ENCODE results near the gene ATL3. TPM values are rescaled to one million over a fixed set of nuclear protein-coding genes. Genes with fewer than 3 reads are reported as not detected.

ATL3 gene
- total and polyA plus RNA-seq, 2 donors (not counting 3 experiments of a cell fraction or from before 2014, with no cell fraction given) = 21.7 to 70.2 TPM

GRCh38 chr11:63612181-63612580, 59.0 kb downstream of the ATL3 start:
- no peak for FAIRE-seq
- ChIA-PET POLR2A (no interaction called here), CTCF (no interaction called here)
- dilution Hi-C loops (cut with MboI; ENCODE audit: extremely low pct_ligation_motif_present, low sequenced_read_pairs) (no loop called here), intact Hi-C loops (cut with micrococcal nuclease) (loop anchor here (10.0 kb wide), 1 partner anchor 707 kb away; no protein-coding TSS in a partner anchor)
- no peak overlapping the region for H3K4me2 ChIP-seq (ENCODE audit: insufficient read depth, low read length)
- peaks cover 23% of the 10 kb centered on the region for H3K4me1 ChIP-seq (ENCODE audit: control insufficient read depth, extremely low read depth, insufficient read depth, low read length)
- peaks cover 11% of the 10 kb centered on the region for H3K79me2 ChIP-seq (ENCODE audit: control insufficient read depth, insufficient read depth, low read length)
- no peak for DNase-seq (ENCODE audit: low read depth, low spot score)
- H3K9me3 ChIP-seq (replicated peaks; ENCODE audit: control insufficient read depth, insufficient read depth, low read length) = no peaks in the 10 kb centered on the region
- no peaks in the 10 kb centered on the region for H3K27me3 ChIP-seq (ENCODE audit: control insufficient read depth in 2 of 2, insufficient read depth in 2 of 2, low read length in 2 of 2)
- H3K36me3 ChIP-seq (ENCODE audit: control insufficient read depth in 2 of 2, extremely low read depth in 1 of 2, insufficient read depth in 2 of 2, low read length in 2 of 2) = no peaks in the 10 kb centered on the region
- no peak overlapping the region for H3K27ac ChIP-seq (ENCODE audit: insufficient read depth, low read depth, low read length)
- TF ChIP-seq MYC (IDR thresholded peaks at IDR 0.05; ENCODE audit: low read depth, low read length) (no peak), GATA2 (IDR thresholded peaks at IDR 0.05; ENCODE audit: insufficient read depth, insufficient read length, low read depth, low read length) (no peak), FOS (IDR thresholded peaks at IDR 0.05; ENCODE audit: borderline replicate concordance, insufficient read depth, low read length) (no peak), CTCF (IDR thresholded peaks at IDR 0.05; ENCODE audit: extremely low read depth in 1 of 2, insufficient read depth in 1 of 2, low read depth in 1 of 2, low read length in 2 of 2) (no peak), EZH2 (IDR thresholded peaks at IDR 0.05; ENCODE audit: borderline replicate concordance, low read depth, low read length, severe bottlenecking) (no peak), POLR2A (IDR thresholded peaks at IDR 0.05; ENCODE audit: low read depth, low read length) (no peak), POLR2AphosphoS5 (IDR thresholded peaks at IDR 0.05; ENCODE audit: insufficient read depth, low read depth, low read length) (no peak), MAX (IDR thresholded peaks at IDR 0.05; ENCODE audit: insufficient read depth, insufficient read length) (no peak), JUN (IDR thresholded peaks at IDR 0.05; ENCODE audit: borderline replicate concordance, insufficient read depth, insufficient read length, low read depth) (no peak)
- H3K9ac ChIP-seq (replicated peaks; ENCODE audit: extremely low read depth, insufficient read depth, low read length) = no peak overlapping the region
- H4K20me1 ChIP-seq (replicated peaks; ENCODE audit: control insufficient read depth, extremely low read depth, insufficient read depth, low read length) = no peaks in the 10 kb centered on the region
- no peak overlapping the region for H2AFZ ChIP-seq (ENCODE audit: low read depth, low read length)
- H3K9me1 ChIP-seq (replicated peaks; ENCODE audit: control insufficient read depth, extremely low read depth, insufficient read depth, low read length) = no peaks in the 10 kb centered on the region
- H3K4me3 ChIP-seq (replicated peaks in 1 of 3; ENCODE audit: insufficient read depth in 1 of 3, low read depth in 1 of 3, low read length in 3 of 3) = no peak overlapping the region
- BruUV-seq (replicated peaks) = no TSS peak

Measured in endothelial cell of umbilical vein (primary cell).